WTC11 (cell line): ENCODE data around the gene TMEM145. TPM values are rescaled to one million over a fixed set of nuclear protein-coding genes. Genes with fewer than 3 reads are reported as not detected.

Experiments used
- ATAC-seq: fragments of 200-7000 bp; cut with Tn5 transposase; 2 replicates; pipeline ENCODE4 v1.10.0; 2021; ENCODE audit warnings: mild to moderate bottlenecking, moderate library complexity
- CTCF ChIA-PET: fragments of 300-600 bp; sonication (Branson Sonifier 250); formaldehyde crosslinking; loops from one replicate; lab custom pipeline; 2021; ENCODE audit warnings: antibody characterized with exemption; lab: Charles Lee
- POLR2A ChIA-PET: fragments of 350-600 bp; sonication (Branson Sonifier 250); formaldehyde crosslinking; loops from one replicate; lab custom pipeline; 2021; ENCODE audit warnings: antibody characterized with exemption; lab: Charles Lee
- DNase-seq: peaks from one replicate; pipeline ENCODE4 v3.0.0; 2021; ENCODE audit warnings: low spot score
- H3K27ac Mint-ChIP-seq: 2 replicates; pipeline ENCODE4 v1.8.0; 2021; ENCODE audit warnings: mixed read lengths
- H3K27me3 Mint-ChIP-seq: 2 replicates; pipeline ENCODE4 v1.8.0; 2021; ENCODE audit warnings: low read depth, mild to moderate bottlenecking, moderate library complexity, mixed read lengths
- H3K36me3 Mint-ChIP-seq: 2 replicates; pipeline ENCODE4 v1.8.0; 2021; ENCODE audit warnings: mixed read lengths
- H3K4me1 Mint-ChIP-seq: 2 replicates; pipeline ENCODE4 v1.8.0; 2022; ENCODE audit warnings: mixed read lengths
- H3K4me3 Mint-ChIP-seq: 2 replicates; pipeline ENCODE4 v1.8.0; 2021; ENCODE audit warnings: mild to moderate bottlenecking, moderate library complexity, mixed read lengths
- H3K9me3 Mint-ChIP-seq: 2 replicates; pipeline ENCODE4 v1.8.0; 2021; ENCODE audit warnings: mixed read lengths
- NR3C1 ChIP-seq: sonication (generic); formaldehyde crosslinking; conservative IDR thresholded peaks from 2 replicates; pipeline ENCODE4 v1.8.1; 2023; ENCODE audit warnings: low read depth, mild to moderate bottlenecking, missing genetic modification reagents
- TEAD4 ChIP-seq: sonication (generic); formaldehyde crosslinking; IDR thresholded peaks from 2 replicates; pipeline ENCODE4 v1.8.0; 2022; ENCODE audit warnings: mild to moderate bottlenecking, missing genetic modification reagents
- ZNF396 ChIP-seq: fragments of 250-450 bp; sonication (Bioruptor Pico); IDR thresholded peaks from 2 replicates; pipeline ENCODE4 v1.8.0; 2021; ENCODE audit warnings: mild to moderate bottlenecking, moderate library complexity, borderline replicate concordance
- total RNA-seq: library from RNA; stranded (reverse); gene quantifications from 3 replicates; pipeline ENCODE4 v1.2.3, GENCODE V29; 2021
- TF ChIP-seq, protein P1 (sequence below): sonication (generic); formaldehyde crosslinking; IDR thresholded peaks from 2 replicates; pipeline ENCODE4 v1.8.1; 2023; ENCODE audit warnings: mild to moderate bottlenecking, missing genetic modification reagents, moderate library complexity
- TF ChIP-seq, protein P2 (sequence below): sonication (generic); formaldehyde crosslinking; IDR thresholded peaks from 2 replicates; pipeline ENCODE4 v1.8.1; 2023; ENCODE audit warnings: mild to moderate bottlenecking, missing genetic modification reagents, moderate library complexity
- TF ChIP-seq, protein P3 (sequence below): sonication (generic); formaldehyde crosslinking; IDR thresholded peaks from 2 replicates; pipeline ENCODE4 v1.8.0; 2023; ENCODE audit warnings: mild to moderate bottlenecking, missing genetic modification reagents
- TF ChIP-seq, protein P4 (sequence below): sonication (generic); formaldehyde crosslinking; IDR thresholded peaks from 2 replicates; pipeline ENCODE4 v1.8.0; 2023; ENCODE audit warnings: missing genetic modification reagents
- TF ChIP-seq, protein P5 (sequence below): fragments of 250-450 bp; sonication (Bioruptor Pico); IDR thresholded peaks from 2 replicates; pipeline ENCODE4 v1.9.0; 2021; ENCODE audit warnings: mild to moderate bottlenecking
- TF ChIP-seq, protein P6 (sequence below): sonication (generic); formaldehyde crosslinking; IDR thresholded peaks from 2 replicates; pipeline ENCODE4 v1.8.1; 2023; ENCODE audit warnings: mild to moderate bottlenecking, missing genetic modification reagents

Gene TMEM145
- total RNA-seq, 1 experiment from 2014 or later: 6.9 TPM

DNA sequence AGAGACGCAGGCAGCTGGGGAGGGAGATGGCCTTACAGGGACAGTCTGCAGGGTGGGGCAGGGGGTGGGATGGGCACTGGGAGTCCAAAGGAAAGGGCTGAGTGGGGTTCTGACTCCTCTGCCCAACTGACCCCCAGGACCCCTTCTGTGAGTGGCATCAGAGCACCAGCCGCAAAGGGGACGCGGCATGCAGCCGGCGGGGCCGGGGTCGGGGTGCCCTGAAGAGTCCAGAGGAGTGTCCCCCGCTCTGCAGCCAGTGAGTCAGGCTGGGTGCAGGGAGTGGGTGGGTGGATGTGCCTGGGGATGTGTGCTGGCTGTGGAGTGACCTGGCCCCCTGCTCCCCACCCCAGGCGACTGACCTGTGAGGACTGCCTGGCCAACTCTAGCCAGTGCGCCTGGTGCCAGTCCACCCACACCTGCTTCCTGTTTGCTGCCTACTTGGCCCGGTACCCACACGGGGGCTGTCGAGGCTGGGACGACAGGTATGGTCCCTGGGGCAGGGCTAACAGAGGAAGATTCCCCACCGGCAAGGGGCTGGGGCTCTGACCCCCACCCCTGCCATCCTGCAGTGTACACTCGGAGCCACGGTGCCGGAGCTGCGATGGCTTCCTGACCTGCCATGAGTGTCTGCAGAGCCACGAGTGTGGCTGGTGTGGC is 38.1 kb downstream of the TMEM145 start:
- ChIA-PET CTCF (no interaction called here), POLR2A (no interaction called here)
- ATAC-seq: no peak
- Mint-ChIP-seq H3K4me1 (no peaks in the 10 kb centered on the region), H3K4me3 (no peak overlapping the region), H3K27me3 (no peaks in the 10 kb centered on the region), H3K27ac (no peak overlapping the region), H3K9me3 (no peaks in the 10 kb centered on the region), H3K36me3 (peaks cover 10% of the 10 kb centered on the region)
- TF ChIP-seq, protein P1, sequence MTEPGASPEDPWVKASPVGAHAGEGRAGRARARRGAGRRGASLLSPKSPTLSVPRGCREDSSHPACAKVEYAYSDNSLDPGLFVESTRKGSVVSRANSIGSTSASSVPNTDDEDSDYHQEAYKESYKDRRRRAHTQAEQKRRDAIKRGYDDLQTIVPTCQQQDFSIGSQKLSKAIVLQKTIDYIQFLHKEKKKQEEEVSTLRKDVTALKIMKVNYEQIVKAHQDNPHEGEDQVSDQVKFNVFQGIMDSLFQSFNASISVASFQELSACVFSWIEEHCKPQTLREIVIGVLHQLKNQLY (CRISPR knock-in tag): no peak
- TF ChIP-seq TEAD4 (CRISPR knock-in tag) (no peak), ZNF396 (no peak)
- DNase-seq: no peak

DNA sequence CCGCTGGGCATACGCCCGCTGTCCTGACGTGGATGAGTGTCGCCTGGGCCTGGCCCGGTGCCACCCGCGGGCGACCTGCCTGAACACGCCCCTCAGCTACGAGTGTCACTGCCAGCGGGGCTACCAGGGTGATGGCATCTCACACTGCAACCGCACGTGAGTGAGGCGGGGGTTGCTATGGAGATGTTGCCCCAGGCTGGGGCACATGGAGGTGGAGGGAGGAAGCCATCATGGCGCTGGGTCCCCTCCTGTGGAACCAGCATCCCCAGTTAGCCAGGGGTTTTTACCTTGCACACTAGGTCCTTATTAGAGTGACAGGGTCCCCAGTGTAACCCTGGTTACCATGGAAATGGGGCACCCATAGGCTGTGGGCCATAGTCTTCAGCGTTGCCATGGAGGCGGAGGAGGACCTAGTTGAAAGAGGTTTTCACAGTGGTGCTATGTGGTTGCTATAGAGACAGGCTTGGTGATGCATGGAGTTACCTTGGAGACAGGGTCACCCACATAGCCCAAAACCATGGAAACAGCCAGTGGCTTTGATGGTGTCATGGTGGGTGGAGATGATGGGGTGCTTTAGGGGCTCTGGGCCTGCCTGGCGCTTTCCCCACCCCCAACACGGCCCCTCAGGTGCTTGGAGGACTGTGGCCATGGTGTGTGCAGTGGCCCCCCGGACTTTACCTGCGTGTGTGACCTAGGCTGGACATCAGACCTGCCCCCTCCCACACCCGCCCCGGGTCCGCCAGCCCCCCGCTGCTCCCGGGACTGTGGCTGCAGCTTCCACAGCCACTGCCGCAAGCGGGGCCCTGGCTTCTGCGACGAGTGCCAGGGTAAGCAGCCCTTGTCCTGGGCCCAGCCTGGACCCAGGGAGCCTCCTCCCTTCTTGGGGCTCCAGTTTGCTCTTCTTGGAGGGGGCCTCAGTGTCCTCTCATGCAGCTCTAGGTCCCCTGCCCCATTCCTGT is 39.5 kb downstream of the TMEM145 start:
- CTCF ChIA-PET: interaction anchor here (0.6 kb wide), 1 partner anchor 11 kb away, joined by 5 read pairs; no protein-coding TSS in a partner anchor
- POLR2A ChIA-PET: interaction anchor here (0.6 kb wide), 1 partner anchor 34 kb away, joined by 3 read pairs; no protein-coding TSS in a partner anchor

More for the DNA sequence above, 39.5 kb downstream of the TMEM145 start:
- no peak for ATAC-seq
- TF ChIP-seq, protein P2, sequence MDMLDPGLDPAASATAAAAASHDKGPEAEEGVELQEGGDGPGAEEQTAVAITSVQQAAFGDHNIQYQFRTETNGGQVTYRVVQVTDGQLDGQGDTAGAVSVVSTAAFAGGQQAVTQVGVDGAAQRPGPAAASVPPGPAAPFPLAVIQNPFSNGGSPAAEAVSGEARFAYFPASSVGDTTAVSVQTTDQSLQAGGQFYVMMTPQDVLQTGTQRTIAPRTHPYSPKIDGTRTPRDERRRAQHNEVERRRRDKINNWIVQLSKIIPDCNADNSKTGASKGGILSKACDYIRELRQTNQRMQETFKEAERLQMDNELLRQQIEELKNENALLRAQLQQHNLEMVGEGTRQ (CRISPR knock-in tag): no peak
- TF ChIP-seq, protein P1 (CRISPR knock-in tag): no peak
- TF ChIP-seq, protein P3, sequence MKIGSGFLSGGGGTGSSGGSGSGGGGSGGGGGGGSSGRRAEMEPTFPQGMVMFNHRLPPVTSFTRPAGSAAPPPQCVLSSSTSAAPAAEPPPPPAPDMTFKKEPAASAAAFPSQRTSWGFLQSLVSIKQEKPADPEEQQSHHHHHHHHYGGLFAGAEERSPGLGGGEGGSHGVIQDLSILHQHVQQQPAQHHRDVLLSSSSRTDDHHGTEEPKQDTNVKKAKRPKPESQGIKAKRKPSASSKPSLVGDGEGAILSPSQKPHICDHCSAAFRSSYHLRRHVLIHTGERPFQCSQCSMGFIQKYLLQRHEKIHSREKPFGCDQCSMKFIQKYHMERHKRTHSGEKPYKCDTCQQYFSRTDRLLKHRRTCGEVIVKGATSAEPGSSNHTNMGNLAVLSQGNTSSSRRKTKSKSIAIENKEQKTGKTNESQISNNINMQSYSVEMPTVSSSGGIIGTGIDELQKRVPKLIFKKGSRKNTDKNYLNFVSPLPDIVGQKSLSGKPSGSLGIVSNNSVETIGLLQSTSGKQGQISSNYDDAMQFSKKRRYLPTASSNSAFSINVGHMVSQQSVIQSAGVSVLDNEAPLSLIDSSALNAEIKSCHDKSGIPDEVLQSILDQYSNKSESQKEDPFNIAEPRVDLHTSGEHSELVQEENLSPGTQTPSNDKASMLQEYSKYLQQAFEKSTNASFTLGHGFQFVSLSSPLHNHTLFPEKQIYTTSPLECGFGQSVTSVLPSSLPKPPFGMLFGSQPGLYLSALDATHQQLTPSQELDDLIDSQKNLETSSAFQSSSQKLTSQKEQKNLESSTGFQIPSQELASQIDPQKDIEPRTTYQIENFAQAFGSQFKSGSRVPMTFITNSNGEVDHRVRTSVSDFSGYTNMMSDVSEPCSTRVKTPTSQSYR: no peak
- TF ChIP-seq NR3C1 (CRISPR knock-in tag): no peak
- TF ChIP-seq, protein P4, sequence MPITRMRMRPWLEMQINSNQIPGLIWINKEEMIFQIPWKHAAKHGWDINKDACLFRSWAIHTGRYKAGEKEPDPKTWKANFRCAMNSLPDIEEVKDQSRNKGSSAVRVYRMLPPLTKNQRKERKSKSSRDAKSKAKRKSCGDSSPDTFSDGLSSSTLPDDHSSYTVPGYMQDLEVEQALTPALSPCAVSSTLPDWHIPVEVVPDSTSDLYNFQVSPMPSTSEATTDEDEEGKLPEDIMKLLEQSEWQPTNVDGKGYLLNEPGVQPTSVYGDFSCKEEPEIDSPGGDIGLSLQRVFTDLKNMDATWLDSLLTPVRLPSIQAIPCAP (CRISPR knock-in tag): no peak
- TF ChIP-seq, protein P5, sequence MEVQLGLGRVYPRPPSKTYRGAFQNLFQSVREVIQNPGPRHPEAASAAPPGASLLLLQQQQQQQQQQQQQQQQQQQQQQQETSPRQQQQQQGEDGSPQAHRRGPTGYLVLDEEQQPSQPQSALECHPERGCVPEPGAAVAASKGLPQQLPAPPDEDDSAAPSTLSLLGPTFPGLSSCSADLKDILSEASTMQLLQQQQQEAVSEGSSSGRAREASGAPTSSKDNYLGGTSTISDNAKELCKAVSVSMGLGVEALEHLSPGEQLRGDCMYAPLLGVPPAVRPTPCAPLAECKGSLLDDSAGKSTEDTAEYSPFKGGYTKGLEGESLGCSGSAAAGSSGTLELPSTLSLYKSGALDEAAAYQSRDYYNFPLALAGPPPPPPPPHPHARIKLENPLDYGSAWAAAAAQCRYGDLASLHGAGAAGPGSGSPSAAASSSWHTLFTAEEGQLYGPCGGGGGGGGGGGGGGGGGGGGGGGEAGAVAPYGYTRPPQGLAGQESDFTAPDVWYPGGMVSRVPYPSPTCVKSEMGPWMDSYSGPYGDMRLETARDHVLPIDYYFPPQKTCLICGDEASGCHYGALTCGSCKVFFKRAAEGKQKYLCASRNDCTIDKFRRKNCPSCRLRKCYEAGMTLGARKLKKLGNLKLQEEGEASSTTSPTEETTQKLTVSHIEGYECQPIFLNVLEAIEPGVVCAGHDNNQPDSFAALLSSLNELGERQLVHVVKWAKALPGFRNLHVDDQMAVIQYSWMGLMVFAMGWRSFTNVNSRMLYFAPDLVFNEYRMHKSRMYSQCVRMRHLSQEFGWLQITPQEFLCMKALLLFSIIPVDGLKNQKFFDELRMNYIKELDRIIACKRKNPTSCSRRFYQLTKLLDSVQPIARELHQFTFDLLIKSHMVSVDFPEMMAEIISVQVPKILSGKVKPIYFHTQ: no peak
- TF ChIP-seq, protein P6, sequence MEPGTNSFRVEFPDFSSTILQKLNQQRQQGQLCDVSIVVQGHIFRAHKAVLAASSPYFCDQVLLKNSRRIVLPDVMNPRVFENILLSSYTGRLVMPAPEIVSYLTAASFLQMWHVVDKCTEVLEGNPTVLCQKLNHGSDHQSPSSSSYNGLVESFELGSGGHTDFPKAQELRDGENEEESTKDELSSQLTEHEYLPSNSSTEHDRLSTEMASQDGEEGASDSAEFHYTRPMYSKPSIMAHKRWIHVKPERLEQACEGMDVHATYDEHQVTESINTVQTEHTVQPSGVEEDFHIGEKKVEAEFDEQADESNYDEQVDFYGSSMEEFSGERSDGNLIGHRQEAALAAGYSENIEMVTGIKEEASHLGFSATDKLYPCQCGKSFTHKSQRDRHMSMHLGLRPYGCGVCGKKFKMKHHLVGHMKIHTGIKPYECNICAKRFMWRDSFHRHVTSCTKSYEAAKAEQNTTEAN (CRISPR knock-in tag): no peak
- Mint-ChIP-seq H3K27me3 (no peaks in the 10 kb centered on the region), H3K4me3 (no peak overlapping the region), H3K27ac (no peak overlapping the region), H3K36me3 (peaks cover 9% of the 10 kb centered on the region; the same call in 1 of the 2 replicates), H3K9me3 (no peaks in the 10 kb centered on the region), H3K4me1 (no peaks in the 10 kb centered on the region)
- DNase-seq: no peak
